Body of pancreas (tissue), 4 donors: ENCODE results near the gene FLYWCH2. TPM values are rescaled to one million over a fixed set of nuclear protein-coding genes. Genes with fewer than 3 reads are reported as not detected.

ENCODE experiments used
- ATAC-seq: fragments of 150-250 bp; one replicate; pipeline ENCODE4 v1.9.1; 2016
- DNase-seq, 4 donors: peaks; one replicate each; pipeline ENCODE4 v3.0.0-alpha.2; 2019
- H3K27ac ChIP-seq, 4 donors: fragments of 200-600 bp; sonication (generic); 1 replicate in 3 of 4; 2 replicates in 1 of 4; pipeline versions ENCODE4 v1.5.1 to v1.6.1; 2016 to 2019; ENCODE audit warnings: mild to moderate bottlenecking in 1 of 4, mixed read lengths in 1 of 4, moderate library complexity in 1 of 4
- H3K27me3 ChIP-seq, 2 donors: fragments of 200-600 bp; sonication (generic); one replicate each; pipeline ENCODE4 v1.6.0; 2016; ENCODE audit warnings: mild to moderate bottlenecking in 1 of 2
- H3K36me3 ChIP-seq, 2 donors: fragments of 200-600 bp; sonication (generic); replicated peaks in 1 of 2; 2 replicates each; pipeline ENCODE4 v1.5.1; 2016; ENCODE audit warnings: low read depth in 2 of 2; ENCODE audit not compliant: insufficient read depth in 1 of 2
- H3K4me1 ChIP-seq: fragments of 200-600 bp; sonication (generic); one replicate; pipeline ENCODE4 v1.6.0; 2016
- H3K4me3 ChIP-seq, 2 donors: fragments of 200-600 bp; sonication (generic); 1 replicate in 1 of 2; 2 replicates in 1 of 2; pipeline ENCODE4 v1.5.1; 2016 to 2019
- H3K9me3 ChIP-seq, 3 donors: fragments of 200-600 bp; sonication (generic); 1 replicate in 2 of 3; 2 replicates in 1 of 3; pipeline ENCODE4 v1.5.1; 2016
- CTCF ChIP-seq, 7 experiments: fragments of 450-650 bp in 4 of 7; fragments of 200-600 bp in 3 of 7; sonication (generic) in 3 of 7; IDR thresholded peaks; one replicate each; pipeline ENCODE4 v1.5.1; 2016 to 2019; ENCODE audit warnings: antibody characterized with exemption in 7 of 7
- POLR2A ChIP-seq, 3 donors: fragments of 450-650 bp; IDR thresholded peaks; one replicate each; pipeline ENCODE4 v1.6.1; 2016; ENCODE audit warnings: antibody characterized with exemption in 3 of 3, mild to moderate bottlenecking in 2 of 3
- WGBS, 2 donors: methylation state at CpG; one replicate each; pipeline ENCODE4 v1.1.5; 2017; 5-methylcytosine and 5-hydroxymethylcytosine counted together
- intact Hi-C: fragments of 100-400 bp; cut with DNase I; formaldehyde crosslinking; loops from one replicate; pipeline ENCODE4 v1.15.1; 2023
- total RNA-seq, 2 donors: library from RNA; depleted of rRNA; stranded (reverse); fragments of >200 nt; gene quantifications; one replicate each; pipeline ENCODE4 v1.1.0, GENCODE V29; 2016

Gene FLYWCH2
- total RNA-seq = 10 to 100 TPM; 23.6 to 49.1 TPM

GRCh38 chr16:2882650-2883457, at the start of gene FLYWCH2:
Gene FLYWCH2 (plus strand): TSS chr16:2883215. CDS start chr16:2896450, 13,235 bp downstream.
- intact Hi-C loops = no loop called here
- Histone ChIP-seq H3K36me3 (no peaks in the 10 kb centered on the region), H3K4me3 (peak within 1 kb of the TSS; percentile 55 to 58), H3K4me1 (peaks cover 19% of the 10 kb centered on the region), H3K27me3 (no peaks in the 10 kb centered on the region), H3K27ac (peak within 1 kb of the TSS; percentile 88 to 95 (median 91)), H3K9me3 (no peaks in the 10 kb centered on the region)
- DNase-seq (peak; percentile 98 to 99 (median 99)), ATAC-seq (peak; percentile 94)
- peak; percentile 28 to 77 (median 77) for TF ChIP-seq POLR2A (IDR thresholded peaks at IDR 0.05)
- peak in 4 of 7 experiments; percentile 15 to 36 (median 32) for TF ChIP-seq CTCF (IDR thresholded peaks at IDR 0.05)
- WGBS, 2 donors = 0% methylated on average over 11 to 65 of the region's 73 CpGs

- WGBS, 2 donors = 59 to 60% methylated on average over 6 to 7 of the region's 7 CpGs
- intact Hi-C loops = no loop called here
- DNase-seq = no peak
- Histone ChIP-seq H3K4me3 (no peak overlapping the region), H3K9me3 (no peaks in the 10 kb centered on the region), H3K4me1 (no peaks in the 10 kb centered on the region), H3K27ac (no peak overlapping the region), H3K36me3 (no peaks in the 10 kb centered on the region), H3K27me3 (no peaks in the 10 kb centered on the region)
- no peak for ATAC-seq
- TF ChIP-seq CTCF (IDR thresholded peaks at IDR 0.05) (no peak), POLR2A (IDR thresholded peaks at IDR 0.05) (no peak)
Observed at GRCh38 chr16:2833776-2834175, 49.2 kb upstream of the FLYWCH2 start.

GRCh38 chr16:2834968-2835367, 48.0 kb upstream of the FLYWCH2 start:
- Histone ChIP-seq H3K27ac (peak overlapping the region; percentile 61 to 85 (median 78)), H3K27me3 (no peaks in the 10 kb centered on the region), H3K36me3 (no peaks in the 10 kb centered on the region), H3K4me3 (no peak overlapping the region), H3K4me1 (no peaks in the 10 kb centered on the region), H3K9me3 (no peaks in the 10 kb centered on the region)
- TF ChIP-seq POLR2A (IDR thresholded peaks at IDR 0.05) (no peak), CTCF (IDR thresholded peaks at IDR 0.05) (no peak)
- ATAC-seq (no peak), DNase-seq (no peak)
- WGBS, 2 donors = 42 to 53% methylated on average over 3 of the region's 3 CpGs
- intact Hi-C loops = no loop called here

- Histone ChIP-seq H3K4me3 (no peak overlapping the region), H3K36me3 (no peaks in the 10 kb centered on the region), H3K4me1 (no peaks in the 10 kb centered on the region), H3K27me3 (no peaks in the 10 kb centered on the region), H3K27ac (peak overlapping the region; percentile 62 to 85 (median 78)), H3K9me3 (no peaks in the 10 kb centered on the region)
- DNase-seq = peak; percentile 62 to 82 (median 73)
- peak in 4 of 7 experiments; percentile 11 to 39 (median 35) for TF ChIP-seq CTCF (IDR thresholded peaks at IDR 0.05)
- peak in 2 of 3 donors; percentile 38 to 59 for TF ChIP-seq POLR2A (IDR thresholded peaks at IDR 0.05)
- WGBS, 2 donors = 24 to 29% methylated on average over 19 to 22 of the region's 22 CpGs
- intact Hi-C loops = no loop called here
- ATAC-seq = peak; percentile 83
Observed at GRCh38 chr16:2835638-2836493, 47.1 kb upstream of the FLYWCH2 start.
